Prostate gland (tissue), 2 donors: ENCODE measurements around the gene PFKFB3. TPM values are rescaled to one million over a fixed set of nuclear protein-coding genes. Genes with fewer than 3 reads are reported as not detected.
A peak's percentile ranks its signal among the peaks of the same experiment; 100 is the strongest.

Source experiments
- DNase-seq: peaks from one replicate; pipeline ENCODE4 v3.0.0-alpha.2; 2019; ENCODE audit warnings: low spot score
- H3K27ac ChIP-seq, 2 donors: fragments of 200-600 bp; sonication (generic); 2 replicates each; pipeline ENCODE4 v1.5.1; 2017 to 2019
- H3K27me3 ChIP-seq: fragments of 200-600 bp; sonication (generic); replicated peaks from 2 replicates; pipeline ENCODE4 v1.5.1; 2019; ENCODE audit not compliant: insufficient read depth
- H3K36me3 ChIP-seq, 2 donors: fragments of 200-600 bp; sonication (generic); 1 replicate in 1 of 2; 2 replicates in 1 of 2; pipeline versions ENCODE4 v1.5.1 to v1.8.1; 2017 to 2019
- H3K4me1 ChIP-seq: fragments of 200-600 bp; sonication (generic); replicated peaks from 2 replicates; pipeline ENCODE4 v1.5.1; 2019
- H3K4me3 ChIP-seq, 2 donors: fragments of 200-600 bp; sonication (generic); 2 replicates each; pipeline ENCODE4 v1.5.1; 2017 to 2019
- H3K9me3 ChIP-seq: fragments of 200-600 bp; sonication (generic); 2 replicates; pipeline ENCODE4 v1.5.1; 2017
- POLR2A ChIP-seq: fragments of 450-650 bp; IDR thresholded peaks from one replicate; pipeline ENCODE4 v1.6.1; 2016; ENCODE audit warnings: antibody characterized with exemption, mild to moderate bottlenecking
- POLR2AphosphoS5 ChIP-seq: sonication (generic); formaldehyde crosslinking; IDR thresholded peaks from one replicate; pipeline ENCODE4 v1.6.1; 2017; ENCODE audit warnings: antibody characterized with exemption
- WGBS: methylation state at CpG from one replicate; pipeline ENCODE4 v1.1.5; 2018; 5-methylcytosine and 5-hydroxymethylcytosine counted together
- intact Hi-C: fragments of 100-400 bp; cut with DNase I; formaldehyde crosslinking; loops from one replicate; pipeline ENCODE4 v1.14.2; 2022
- total RNA-seq, 2 donors: library from RNA; depleted of rRNA; stranded (reverse); fragments of >200 nt; gene quantifications; one replicate each; pipeline ENCODE4 v1.1.0, GENCODE V29; 2016
- TF ChIP-seq, protein P1 (sequence below), 4 experiments: fragments of 200-600 bp in 2 of 4; fragments of 450-650 bp in 2 of 4; sonication (generic) in 2 of 4; IDR thresholded peaks; 1 replicate in 3 of 4; 2 replicates in 1 of 4; pipeline ENCODE4 v1.5.1; 2016 to 2019; ENCODE audit warnings: antibody characterized with exemption in 4 of 4, mild to moderate bottlenecking in 2 of 4, moderate library complexity in 2 of 4

Gene PFKFB3
- total RNA-seq, 2 donors from 2014 or later = 24.3 to 52.7 TPM

DNA sequence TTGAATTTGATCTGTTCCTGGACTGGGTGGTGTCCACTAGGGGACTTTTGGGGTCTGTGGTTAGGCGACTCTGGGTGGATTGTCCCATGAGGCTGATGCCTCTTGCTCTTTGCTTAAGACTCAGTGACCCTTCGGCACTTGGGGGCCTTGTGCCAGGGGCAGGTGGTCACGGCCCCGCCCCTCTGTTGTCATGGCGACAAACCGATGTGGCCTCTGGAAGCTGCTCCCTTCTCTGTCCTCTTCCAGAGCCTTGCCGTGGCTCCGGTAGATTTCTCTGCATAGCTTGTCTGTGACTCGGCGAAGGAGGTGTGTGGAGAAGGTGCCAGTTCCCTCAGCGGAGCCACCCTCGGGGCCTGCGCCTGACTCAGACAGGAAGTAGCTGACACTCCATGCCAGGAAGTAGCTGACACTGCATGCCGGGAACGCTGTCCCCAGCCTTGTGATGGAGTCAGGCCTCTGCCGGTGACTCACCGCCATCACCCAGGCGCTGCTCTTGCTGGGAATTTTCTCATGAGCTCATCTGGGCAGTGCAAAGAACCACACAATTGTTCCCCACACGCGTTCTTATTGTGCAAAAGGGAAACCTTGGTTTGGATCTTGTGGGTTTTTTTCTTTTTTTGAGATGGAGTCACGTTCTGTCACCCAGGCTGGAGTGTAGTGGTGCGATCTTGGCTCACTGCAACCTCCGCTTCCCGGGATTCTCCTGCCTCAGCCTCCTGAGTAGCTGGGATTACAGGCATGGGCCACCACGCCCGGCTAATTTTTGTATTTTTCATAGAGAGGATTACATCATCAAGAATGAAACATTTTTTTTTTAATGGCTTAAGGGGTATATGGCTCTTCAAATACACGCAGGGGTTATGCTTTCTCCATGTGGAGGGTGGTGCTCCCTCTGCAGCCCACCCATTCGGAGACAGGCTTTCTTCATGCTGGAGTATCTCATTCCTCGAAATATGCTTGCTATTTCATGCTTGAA lies 72.6 kb downstream of the PFKFB3 start:
- Histone ChIP-seq H3K27me3 (no peaks in the 10 kb centered on the region), H3K27ac (peak overlapping the region in 1 of 2 donors; percentile 36), H3K9me3 (no peaks in the 10 kb centered on the region), H3K4me1 (no peaks in the 10 kb centered on the region), H3K36me3 (no peaks in the 10 kb centered on the region), H3K4me3 (no peak overlapping the region)
- WGBS = 71% methylated on average over 29 of the region's 29 CpGs
- TF ChIP-seq, protein P1, sequence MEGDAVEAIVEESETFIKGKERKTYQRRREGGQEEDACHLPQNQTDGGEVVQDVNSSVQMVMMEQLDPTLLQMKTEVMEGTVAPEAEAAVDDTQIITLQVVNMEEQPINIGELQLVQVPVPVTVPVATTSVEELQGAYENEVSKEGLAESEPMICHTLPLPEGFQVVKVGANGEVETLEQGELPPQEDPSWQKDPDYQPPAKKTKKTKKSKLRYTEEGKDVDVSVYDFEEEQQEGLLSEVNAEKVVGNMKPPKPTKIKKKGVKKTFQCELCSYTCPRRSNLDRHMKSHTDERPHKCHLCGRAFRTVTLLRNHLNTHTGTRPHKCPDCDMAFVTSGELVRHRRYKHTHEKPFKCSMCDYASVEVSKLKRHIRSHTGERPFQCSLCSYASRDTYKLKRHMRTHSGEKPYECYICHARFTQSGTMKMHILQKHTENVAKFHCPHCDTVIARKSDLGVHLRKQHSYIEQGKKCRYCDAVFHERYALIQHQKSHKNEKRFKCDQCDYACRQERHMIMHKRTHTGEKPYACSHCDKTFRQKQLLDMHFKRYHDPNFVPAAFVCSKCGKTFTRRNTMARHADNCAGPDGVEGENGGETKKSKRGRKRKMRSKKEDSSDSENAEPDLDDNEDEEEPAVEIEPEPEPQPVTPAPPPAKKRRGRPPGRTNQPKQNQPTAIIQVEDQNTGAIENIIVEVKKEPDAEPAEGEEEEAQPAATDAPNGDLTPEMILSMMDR (IDR thresholded peaks at IDR 0.05) = peak in 1 of 4 experiments; percentile 3
- peak; percentile 58 for TF ChIP-seq POLR2AphosphoS5
- TF ChIP-seq POLR2A = no peak
- peak; percentile 44 for DNase-seq
- intact Hi-C loops = no loop called here

DNA sequence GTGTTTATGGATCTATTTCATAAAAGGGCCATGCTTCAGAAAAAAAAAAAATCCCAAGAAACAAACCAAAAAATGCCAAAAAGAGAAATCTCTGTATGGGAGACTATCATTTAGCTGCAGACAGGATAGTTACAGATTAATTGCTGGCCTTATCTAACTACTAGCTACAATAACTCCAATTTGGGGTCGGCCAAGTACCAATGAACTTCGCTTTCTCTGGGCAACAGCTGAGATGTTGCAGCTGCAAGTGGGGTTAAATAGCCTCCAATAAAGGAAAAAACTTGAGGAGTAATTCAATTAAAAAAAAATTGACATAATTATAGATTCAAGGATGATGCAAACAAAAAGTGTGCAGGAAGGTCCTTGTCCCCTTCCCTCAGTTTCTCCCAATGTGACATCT lies 73.6 kb downstream of the PFKFB3 start:
- H3K9me3 ChIP-seq = no peaks in the 10 kb centered on the region
- no peak overlapping the region for H3K4me3 ChIP-seq
- DNase-seq = no peak
- no peak overlapping the region for H3K27ac ChIP-seq
- H3K4me1 ChIP-seq = no peaks in the 10 kb centered on the region
- H3K27me3 ChIP-seq = no peaks in the 10 kb centered on the region
- TF ChIP-seq POLR2A (no peak), POLR2AphosphoS5 (no peak)
- TF ChIP-seq, protein P1 (IDR thresholded peaks at IDR 0.05) = no peak
- no peaks in the 10 kb centered on the region for H3K36me3 ChIP-seq
- WGBS = 86% methylated on average over 2 of the region's 2 CpGs
- intact Hi-C loops = no loop called here

DNA sequence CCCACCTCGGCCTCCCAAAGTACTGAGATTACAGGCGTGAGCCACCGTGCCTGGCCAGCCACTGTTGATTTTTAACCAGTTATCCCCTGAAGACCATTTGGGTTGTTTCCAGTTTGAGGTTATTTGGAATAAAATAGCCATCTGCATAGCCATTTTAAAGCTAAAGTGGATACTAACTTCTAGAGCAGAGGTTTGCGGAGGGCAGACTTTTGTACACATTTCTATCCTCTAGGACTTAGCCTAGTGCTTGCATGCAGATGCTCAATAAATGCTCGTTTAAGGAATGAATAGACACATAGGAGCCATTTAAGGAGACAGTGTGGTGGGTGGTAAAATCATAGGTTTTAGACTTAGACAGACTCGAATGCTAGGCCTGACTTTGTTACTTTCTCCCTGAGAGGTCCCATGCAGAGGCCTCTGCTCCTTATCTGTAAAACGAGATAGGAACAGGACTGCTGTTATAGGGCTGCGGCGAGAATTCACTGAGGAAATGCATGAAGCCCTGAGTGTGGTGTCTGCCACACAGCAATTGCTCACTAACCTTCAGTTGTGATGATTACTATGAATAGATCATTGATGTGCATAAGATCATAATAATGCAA lies 75.9 kb downstream of the PFKFB3 start:
- no peak for TF ChIP-seq POLR2A
- TF ChIP-seq POLR2AphosphoS5 = no peak
- TF ChIP-seq, protein P1 (IDR thresholded peaks at IDR 0.05) = no peak
- no peaks in the 10 kb centered on the region for H3K9me3 ChIP-seq
- H3K27ac ChIP-seq = no peak overlapping the region
- no peak overlapping the region for H3K4me3 ChIP-seq
- no peaks in the 10 kb centered on the region for H3K27me3 ChIP-seq
- no peak for DNase-seq
- H3K4me1 ChIP-seq = no peaks in the 10 kb centered on the region
- no peaks in the 10 kb centered on the region for H3K36me3 ChIP-seq
- WGBS = 92% methylated on average over 9 of the region's 9 CpGs
- intact Hi-C loops = no loop called here

DNA sequence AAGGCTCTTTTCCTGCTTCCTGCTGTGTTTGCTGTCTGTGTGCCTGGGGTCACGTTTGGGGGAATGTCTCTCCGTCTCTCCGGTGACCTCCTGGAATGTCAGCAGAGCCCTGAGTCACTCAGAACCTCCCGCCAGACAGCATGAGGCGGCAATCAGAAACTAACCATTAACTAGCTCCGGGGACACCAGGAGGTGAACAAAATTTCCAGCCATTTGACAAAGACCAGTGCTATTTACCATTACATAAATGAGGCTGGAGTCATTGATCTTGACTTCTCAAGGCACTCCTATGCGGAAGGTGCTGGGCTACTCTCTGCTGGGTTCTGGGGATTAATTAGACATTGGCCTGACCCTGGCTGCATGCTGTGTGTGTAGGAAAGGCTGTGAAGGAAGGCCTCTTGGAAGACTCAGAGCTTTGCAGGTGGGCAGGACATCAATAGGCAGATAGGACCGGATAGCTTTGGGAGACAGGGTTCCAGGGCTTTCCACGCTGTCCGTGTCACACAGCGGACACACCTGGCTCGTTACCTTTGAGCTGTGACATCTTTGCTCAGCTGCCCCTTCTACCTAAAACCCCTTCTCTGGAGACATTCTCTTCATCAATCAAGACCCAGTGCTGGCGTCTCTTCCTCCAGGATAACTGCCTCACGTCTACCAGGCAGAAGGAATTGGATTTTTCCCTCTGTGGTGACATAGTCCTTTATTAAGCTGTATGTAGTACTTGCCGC lies 77.0 kb downstream of the PFKFB3 start:
- H3K27ac ChIP-seq = peak overlapping the region in 1 of 2 donors; percentile 9
- no peaks in the 10 kb centered on the region for H3K36me3 ChIP-seq
- WGBS = 68% methylated on average over 15 of the region's 15 CpGs
- DNase-seq = no peak
- no peaks in the 10 kb centered on the region for H3K4me1 ChIP-seq
- no peaks in the 10 kb centered on the region for H3K27me3 ChIP-seq
- H3K4me3 ChIP-seq = no peak overlapping the region
- H3K9me3 ChIP-seq = no peaks in the 10 kb centered on the region
- TF ChIP-seq POLR2A (no peak), POLR2AphosphoS5 (no peak)
- TF ChIP-seq, protein P1 (IDR thresholded peaks at IDR 0.05) = no peak
- intact Hi-C loops = no loop called here
